GM12875 (cell line): Measurements from ENCODE around the gene PALLD.

Experiments
- H3K4me3 ChIP-seq: one replicate; pipeline ENCODE4 v1.5.1; 2011; ENCODE audit warnings: low read depth, low read length, control low read depth
- TF ChIP-seq, protein P1 (sequence below): IDR thresholded peaks from 2 replicates; pipeline ENCODE4 v1.5.1; 2011; ENCODE audit warnings: low read depth, mild to moderate bottlenecking, control low read depth, inconsistent platforms, low read length, moderate library complexity, borderline replicate concordance; ENCODE audit not compliant: insufficient read depth

The PALLD gene

DNA sequence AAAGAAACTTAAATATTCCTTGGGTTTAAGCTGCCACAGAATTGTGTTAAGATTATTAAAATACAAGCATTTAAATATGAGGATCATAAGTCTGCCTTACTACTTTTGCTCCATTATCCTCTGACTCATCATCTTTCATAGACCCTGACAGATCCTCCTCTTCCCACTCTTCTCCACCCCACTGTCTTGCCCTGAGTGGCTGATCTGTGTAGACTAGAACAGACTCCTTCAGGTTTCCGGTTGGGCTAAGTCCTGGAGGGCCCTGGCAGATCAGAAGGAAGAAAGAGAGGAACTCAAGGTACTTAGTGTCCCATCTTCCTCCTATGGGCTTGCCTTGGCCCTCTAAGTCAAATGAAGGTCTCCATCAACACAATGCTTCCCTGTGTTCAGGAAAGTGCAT lies 30.7 kb downstream of the PALLD start:
- no peak overlapping the region for H3K4me3 ChIP-seq
- TF ChIP-seq, protein P1, sequence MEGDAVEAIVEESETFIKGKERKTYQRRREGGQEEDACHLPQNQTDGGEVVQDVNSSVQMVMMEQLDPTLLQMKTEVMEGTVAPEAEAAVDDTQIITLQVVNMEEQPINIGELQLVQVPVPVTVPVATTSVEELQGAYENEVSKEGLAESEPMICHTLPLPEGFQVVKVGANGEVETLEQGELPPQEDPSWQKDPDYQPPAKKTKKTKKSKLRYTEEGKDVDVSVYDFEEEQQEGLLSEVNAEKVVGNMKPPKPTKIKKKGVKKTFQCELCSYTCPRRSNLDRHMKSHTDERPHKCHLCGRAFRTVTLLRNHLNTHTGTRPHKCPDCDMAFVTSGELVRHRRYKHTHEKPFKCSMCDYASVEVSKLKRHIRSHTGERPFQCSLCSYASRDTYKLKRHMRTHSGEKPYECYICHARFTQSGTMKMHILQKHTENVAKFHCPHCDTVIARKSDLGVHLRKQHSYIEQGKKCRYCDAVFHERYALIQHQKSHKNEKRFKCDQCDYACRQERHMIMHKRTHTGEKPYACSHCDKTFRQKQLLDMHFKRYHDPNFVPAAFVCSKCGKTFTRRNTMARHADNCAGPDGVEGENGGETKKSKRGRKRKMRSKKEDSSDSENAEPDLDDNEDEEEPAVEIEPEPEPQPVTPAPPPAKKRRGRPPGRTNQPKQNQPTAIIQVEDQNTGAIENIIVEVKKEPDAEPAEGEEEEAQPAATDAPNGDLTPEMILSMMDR = no peak

DNA sequence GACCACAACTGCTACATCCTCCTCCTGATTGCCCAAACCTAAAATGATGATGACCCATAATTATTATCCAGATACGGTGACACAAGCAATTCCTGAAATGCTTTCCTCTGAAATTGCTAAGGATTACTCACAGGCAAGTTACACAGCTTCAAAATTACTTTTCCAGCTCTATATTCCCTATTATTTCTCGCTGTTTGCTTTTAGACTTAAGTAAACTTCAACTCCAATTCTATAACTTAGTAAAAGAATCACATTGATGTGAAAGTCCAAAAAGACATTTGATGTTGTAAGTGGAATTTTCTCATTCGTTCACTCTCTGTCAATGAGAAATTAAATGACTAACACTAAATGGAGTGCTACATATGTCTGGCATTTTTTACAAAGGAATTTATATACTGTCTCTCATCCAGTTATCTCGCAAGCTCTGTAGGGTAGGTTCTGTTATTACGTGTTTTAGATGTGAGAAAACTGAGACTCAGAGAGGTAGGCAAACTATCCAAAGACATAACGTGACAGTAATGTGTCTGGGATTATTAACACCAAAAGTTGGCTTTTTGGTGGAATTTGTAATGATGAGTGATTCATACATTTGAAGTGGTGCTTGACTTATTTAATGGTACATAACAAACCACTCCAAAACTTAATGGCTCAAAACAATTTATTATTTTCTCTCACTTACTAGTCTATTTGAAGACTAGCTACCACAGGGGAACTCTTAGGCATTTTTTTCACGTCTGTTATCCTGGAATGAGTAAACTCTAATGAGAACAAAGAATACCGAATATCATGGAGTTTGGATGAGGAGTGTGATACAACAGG lies 31.5 kb downstream of the PALLD start:
- TF ChIP-seq, protein P1 = no peak
- no peak overlapping the region for H3K4me3 ChIP-seq

DNA sequence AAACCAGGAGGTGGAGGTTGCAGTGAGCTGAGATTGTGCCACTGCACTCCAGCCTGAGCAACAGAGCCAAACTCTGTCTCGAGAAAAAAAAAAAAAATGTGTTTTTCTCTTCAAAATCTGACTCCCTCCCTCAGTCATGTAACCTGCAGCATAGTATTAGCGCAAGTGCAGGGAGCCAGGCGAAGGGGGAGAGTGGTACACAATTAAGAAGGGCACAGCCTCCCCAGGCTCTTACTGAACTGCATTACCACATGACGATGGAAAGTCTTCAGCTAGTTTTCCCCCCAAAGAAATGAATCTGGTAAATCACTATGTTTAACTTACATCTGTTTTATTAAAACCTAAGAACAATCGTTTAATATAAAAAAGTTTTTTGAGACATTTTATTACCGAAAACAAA lies 32.4 kb downstream of the PALLD start:
- H3K4me3 ChIP-seq = no peak overlapping the region
- TF ChIP-seq, protein P1 = no peak

DNA sequence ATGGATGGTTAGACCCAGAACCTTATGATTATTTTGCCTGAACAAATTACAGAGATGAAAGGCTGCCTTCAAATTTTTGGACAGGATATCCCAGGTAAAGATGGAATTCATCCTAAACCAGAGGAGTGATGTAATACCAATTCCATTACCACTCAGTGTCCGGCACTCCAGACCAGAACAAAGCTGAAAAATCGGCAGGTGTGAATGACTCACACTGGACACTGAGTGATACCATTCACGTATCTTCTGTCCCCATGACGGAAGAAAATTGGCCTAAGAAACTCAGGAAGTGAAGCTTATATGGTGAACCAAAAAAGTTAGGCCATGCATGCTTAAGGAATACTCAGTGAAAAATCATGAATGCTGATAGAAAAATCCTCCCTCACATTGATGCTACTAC lies 34.5 kb downstream of the PALLD start:
- no peak overlapping the region for H3K4me3 ChIP-seq
- TF ChIP-seq, protein P1 = no peak

DNA sequence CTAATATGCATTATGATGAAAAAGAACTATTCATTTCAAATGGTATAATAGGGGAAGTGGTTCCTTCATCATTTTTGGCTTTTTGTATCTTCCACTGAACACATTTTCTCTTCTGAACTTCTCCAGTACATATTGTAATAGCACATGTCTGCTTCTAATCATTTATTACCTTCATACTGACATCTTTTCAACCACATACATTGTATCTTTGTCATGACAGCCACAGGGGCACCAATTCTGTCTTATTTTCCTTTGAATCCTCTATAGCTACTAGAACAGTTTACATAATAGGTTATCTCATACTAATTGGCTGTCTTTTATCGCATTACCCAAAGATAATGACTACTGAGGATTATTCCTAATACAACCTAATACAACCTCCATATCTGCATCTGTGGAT lies 37.7 kb downstream of the PALLD start:
- no peak overlapping the region for H3K4me3 ChIP-seq
- TF ChIP-seq, protein P1 = no peak

DNA sequence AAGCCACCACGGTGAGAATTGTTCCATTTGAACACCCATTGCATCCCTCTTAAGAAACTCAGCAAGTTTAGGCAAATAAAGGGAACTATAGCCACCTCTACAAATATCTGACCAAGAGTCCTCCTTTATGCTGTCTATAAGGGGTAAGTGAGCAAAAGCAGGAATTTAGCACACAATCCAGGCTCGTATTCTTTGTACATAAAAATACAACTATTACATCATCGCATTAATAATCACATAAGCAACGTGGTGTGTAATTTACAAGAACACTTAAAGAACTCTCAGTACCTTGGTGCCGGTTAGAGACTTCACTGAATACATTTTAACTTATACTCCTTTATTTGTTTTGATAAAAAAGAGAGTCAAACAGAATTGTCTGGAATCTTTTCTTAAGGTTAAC lies 38.8 kb downstream of the PALLD start:
- H3K4me3 ChIP-seq = no peak overlapping the region
- TF ChIP-seq, protein P1 = no peak

DNA sequence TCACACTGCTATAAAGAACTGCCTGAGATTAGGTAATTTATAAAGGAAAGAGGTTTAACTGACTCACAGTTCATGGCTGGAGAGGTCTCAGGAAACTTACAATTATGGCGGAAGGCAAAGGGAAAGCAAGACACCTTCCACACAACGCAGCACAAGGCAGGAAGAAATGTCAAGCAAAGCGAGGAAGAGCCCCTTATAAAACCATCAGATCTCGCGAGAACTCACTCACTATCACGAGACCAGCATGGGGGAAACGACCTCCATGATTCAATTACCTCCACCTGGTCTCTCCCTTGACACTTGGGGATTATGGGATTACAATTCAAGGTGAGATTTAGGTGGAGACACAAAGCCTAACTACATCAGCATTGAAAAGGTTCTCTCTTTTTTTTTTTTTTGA lies 39.6 kb downstream of the PALLD start:
- H3K4me3 ChIP-seq = no peak overlapping the region
- TF ChIP-seq, protein P1 = no peak
